ENCODE data around the gene STRAP. TPM values are rescaled to one million over a fixed set of nuclear protein-coding genes. Genes with fewer than 3 reads are reported as not detected.

Gene STRAP
- total and polyA plus RNA-seq, 2 donors (not counting 3 experiments of a cell fraction or from before 2014, with no cell fraction given) = 76.9 to 138 TPM

GRCh38 chr12:15859116-15859515 lies 23.1 kb upstream of the STRAP start:
- no peaks in the 10 kb centered on the region for H3K36me3 ChIP-seq (ENCODE audit: control insufficient read depth in 2 of 2, extremely low read depth in 1 of 2, insufficient read depth in 2 of 2, low read length in 2 of 2)
- ChIA-PET CTCF (interaction anchor here (0.8 to 5.1 kb wide), 9 partner anchors 10 to 584 kb away, joined by 3 to 150 read pairs (median 5); no protein-coding TSS in a partner anchor), POLR2A (no interaction called here)
- no peaks in the 10 kb centered on the region for H3K9me1 ChIP-seq (replicated peaks; ENCODE audit: control insufficient read depth, extremely low read depth, insufficient read depth, low read length)
- DNase-seq (ENCODE audit: low read depth, low spot score) (no peak), FAIRE-seq (no peak)
- no peak overlapping the region for H3K27ac ChIP-seq (ENCODE audit: insufficient read depth, low read depth, low read length)
- H3K4me3 ChIP-seq (replicated peaks in 1 of 3; ENCODE audit: insufficient read depth in 1 of 3, low read depth in 1 of 3, low read length in 3 of 3) = no peak overlapping the region
- no TSS peak for BruUV-seq (replicated peaks)
- no peaks in the 10 kb centered on the region for H3K9me3 ChIP-seq (replicated peaks; ENCODE audit: control insufficient read depth, insufficient read depth, low read length)
- H3K4me2 ChIP-seq (ENCODE audit: insufficient read depth, low read length) = no peak overlapping the region
- no peaks in the 10 kb centered on the region for H3K79me2 ChIP-seq (ENCODE audit: control insufficient read depth, insufficient read depth, low read length)
- TF ChIP-seq EZH2 (IDR thresholded peaks at IDR 0.05; ENCODE audit: borderline replicate concordance, low read depth, low read length, severe bottlenecking) (no peak), MAX (IDR thresholded peaks at IDR 0.05; ENCODE audit: insufficient read depth, insufficient read length) (no peak), POLR2A (IDR thresholded peaks at IDR 0.05; ENCODE audit: low read depth, low read length) (no peak), CTCF (IDR thresholded peaks at IDR 0.05; ENCODE audit: extremely low read depth in 1 of 2, insufficient read depth in 1 of 2, low read depth in 1 of 2, low read length in 2 of 2) (no peak), FOS (IDR thresholded peaks at IDR 0.05; ENCODE audit: borderline replicate concordance, insufficient read depth, low read length) (no peak), POLR2AphosphoS5 (IDR thresholded peaks at IDR 0.05; ENCODE audit: insufficient read depth, low read depth, low read length) (no peak), JUN (IDR thresholded peaks at IDR 0.05; ENCODE audit: borderline replicate concordance, insufficient read depth, insufficient read length, low read depth) (no peak), GATA2 (IDR thresholded peaks at IDR 0.05; ENCODE audit: insufficient read depth, insufficient read length, low read depth, low read length) (no peak), MYC (IDR thresholded peaks at IDR 0.05; ENCODE audit: low read depth, low read length) (no peak)
- no peak overlapping the region for H2AFZ ChIP-seq (ENCODE audit: low read depth, low read length)
- H4K20me1 ChIP-seq (replicated peaks; ENCODE audit: control insufficient read depth, extremely low read depth, insufficient read depth, low read length) = no peaks in the 10 kb centered on the region
- no peaks in the 10 kb centered on the region for H3K27me3 ChIP-seq (ENCODE audit: control insufficient read depth in 2 of 2, insufficient read depth in 2 of 2, low read length in 2 of 2)
- no peaks in the 10 kb centered on the region for H3K4me1 ChIP-seq (ENCODE audit: control insufficient read depth, extremely low read depth, insufficient read depth, low read length)
- intact Hi-C loops (cut with micrococcal nuclease) (loop anchor here (5.0 kb wide), 1 partner anchor 72 kb away; the partner anchor contains the start of gene EPS8), dilution Hi-C loops (cut with MboI; ENCODE audit: extremely low pct_ligation_motif_present, low sequenced_read_pairs) (no loop called here)
- no peak overlapping the region for H3K9ac ChIP-seq (replicated peaks; ENCODE audit: extremely low read depth, insufficient read depth, low read length)

Measured in endothelial cell of umbilical vein (primary cell).